ENCODE results near the gene WWOX.

WWOX gene

DNA sequence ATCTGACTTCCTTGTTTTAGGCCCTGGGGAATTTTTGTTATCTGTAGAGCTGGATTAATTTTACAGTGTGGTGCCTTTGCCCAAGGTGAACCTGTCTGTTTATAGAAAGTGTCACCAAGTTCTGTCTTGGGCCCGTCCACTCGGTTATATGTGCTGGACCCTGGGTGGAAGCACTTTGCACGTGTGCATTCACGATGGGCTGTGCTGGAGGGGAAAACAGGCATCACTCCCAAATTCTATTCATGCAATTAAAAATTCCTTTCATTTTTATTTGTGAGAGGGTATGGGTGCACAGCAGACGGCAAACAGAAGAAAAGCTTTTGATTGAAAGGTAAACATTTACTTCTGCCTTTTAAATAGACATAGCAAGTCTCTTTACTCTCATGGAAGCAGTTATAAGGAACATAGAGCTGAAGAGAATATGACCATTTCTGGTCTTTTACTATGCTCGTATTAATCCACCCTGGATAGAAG lies 101.2 kb downstream of the WWOX start:
- TF ChIP-seq GATA1 (IDR thresholded peaks at IDR 0.05; ENCODE audit: low read depth, low read length) (no peak), POLR2A (IDR thresholded peaks at IDR 0.05; ENCODE audit: low read length) (no peak)
- no peak for DNase-seq

GRCh38 chr16:78205506-78205905 lies 106.1 kb downstream of the WWOX start:
- DNase-seq = no peak
- no peak for TF ChIP-seq POLR2A (IDR thresholded peaks at IDR 0.05; ENCODE audit: low read length)
- no peak for TF ChIP-seq GATA1 (IDR thresholded peaks at IDR 0.05; ENCODE audit: low read depth, low read length)

- TF ChIP-seq GATA1 (IDR thresholded peaks at IDR 0.05; ENCODE audit: low read depth, low read length) (no peak), POLR2A (IDR thresholded peaks at IDR 0.05; ENCODE audit: low read length) (no peak)
Observed at GRCh38 chr16:78206623-78207223, 107.3 kb downstream of the WWOX start.

GRCh38 chr16:78209951-78210661 lies 110.7 kb downstream of the WWOX start:
- DNase-seq = no peak
- TF ChIP-seq POLR2A (IDR thresholded peaks at IDR 0.05; ENCODE audit: low read length) (no peak), GATA1 (IDR thresholded peaks at IDR 0.05; ENCODE audit: low read depth, low read length) (no peak)

More at GRCh38 chr16:78206623-78207223, 107.3 kb downstream of the WWOX start:
- no peak for DNase-seq

DNA sequence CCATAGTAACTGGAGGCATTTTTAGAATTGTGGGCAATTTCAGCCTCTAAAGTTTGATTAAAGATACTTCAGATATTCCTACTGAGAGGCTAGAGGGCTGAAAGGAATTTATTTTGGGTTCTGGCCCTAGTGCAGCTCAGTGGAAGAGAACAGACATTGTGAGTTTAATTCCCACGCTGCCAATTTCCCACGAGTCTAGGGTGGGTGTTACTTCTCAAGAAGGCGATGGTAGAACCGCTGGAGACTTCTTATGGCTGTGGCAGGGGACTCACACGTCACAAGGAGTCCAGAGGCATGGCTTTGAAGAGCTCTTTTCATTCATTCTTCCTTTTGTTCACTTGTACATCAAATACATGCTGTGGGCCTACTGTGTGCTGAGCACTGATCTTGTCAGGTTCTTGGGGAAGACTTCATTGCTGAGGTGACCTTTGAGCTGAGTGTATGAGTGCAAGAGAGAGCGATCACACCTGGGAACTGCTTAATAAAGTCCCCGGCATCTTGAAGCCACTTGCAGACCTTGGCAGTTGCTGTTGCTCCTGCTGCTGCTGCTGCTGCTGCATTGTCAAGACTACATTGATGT lies 111.7 kb downstream of the WWOX start:
- TF ChIP-seq POLR2A (IDR thresholded peaks at IDR 0.05; ENCODE audit: low read length) (no peak), GATA1 (IDR thresholded peaks at IDR 0.05; ENCODE audit: low read depth, low read length) (no peak)
- DNase-seq = no peak

DNA sequence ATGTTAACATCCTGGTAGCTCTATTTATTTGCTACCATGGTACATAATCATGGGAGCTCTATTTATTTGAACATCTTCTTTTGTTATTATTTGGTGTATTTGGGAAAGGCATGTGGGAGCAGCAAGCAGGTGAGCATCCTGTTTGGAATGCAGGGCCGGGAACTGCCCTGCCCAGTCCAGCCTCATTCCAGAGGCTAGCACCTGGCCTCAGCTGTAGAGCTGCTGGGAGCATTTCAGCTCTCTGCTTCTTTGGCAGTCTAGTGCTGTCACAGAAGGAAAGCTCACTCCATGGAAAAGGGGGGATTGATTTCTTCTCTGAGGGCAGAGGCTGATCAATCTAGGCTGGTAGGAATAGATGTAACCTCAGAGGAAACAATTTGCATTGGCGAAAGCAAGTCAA lies 112.5 kb downstream of the WWOX start:
- DNase-seq = no peak

GRCh38 chr16:78212674-78213073 lies 113.2 kb downstream of the WWOX start:
- DNase-seq = no peak
- no peak for TF ChIP-seq POLR2A (IDR thresholded peaks at IDR 0.05; ENCODE audit: low read length)
- no peak for TF ChIP-seq GATA1 (IDR thresholded peaks at IDR 0.05; ENCODE audit: low read depth, low read length)

More for the DNA sequence above, 112.5 kb downstream of the WWOX start:
- no peak for TF ChIP-seq GATA1 (IDR thresholded peaks at IDR 0.05; ENCODE audit: low read depth, low read length)
- no peak for TF ChIP-seq POLR2A (IDR thresholded peaks at IDR 0.05; ENCODE audit: low read length)

GRCh38 chr16:78213751-78214150 lies 114.3 kb downstream of the WWOX start:
- TF ChIP-seq GATA1 (IDR thresholded peaks at IDR 0.05; ENCODE audit: low read depth, low read length) (no peak), POLR2A (IDR thresholded peaks at IDR 0.05; ENCODE audit: low read length) (no peak)
- no peak for DNase-seq

- TF ChIP-seq GATA1 (IDR thresholded peaks at IDR 0.05; ENCODE audit: low read depth, low read length) (no peak), POLR2A (IDR thresholded peaks at IDR 0.05; ENCODE audit: low read length) (no peak)
- DNase-seq = no peak
Observed at GRCh38 chr16:78215222-78215621, 115.8 kb downstream of the WWOX start.

GRCh38 chr16:78216166-78216745 lies 116.8 kb downstream of the WWOX start:
- no peak for DNase-seq
- TF ChIP-seq GATA1 (IDR thresholded peaks at IDR 0.05; ENCODE audit: low read depth, low read length) = no peak
- TF ChIP-seq POLR2A (IDR thresholded peaks at IDR 0.05; ENCODE audit: low read length) = no peak

DNA sequence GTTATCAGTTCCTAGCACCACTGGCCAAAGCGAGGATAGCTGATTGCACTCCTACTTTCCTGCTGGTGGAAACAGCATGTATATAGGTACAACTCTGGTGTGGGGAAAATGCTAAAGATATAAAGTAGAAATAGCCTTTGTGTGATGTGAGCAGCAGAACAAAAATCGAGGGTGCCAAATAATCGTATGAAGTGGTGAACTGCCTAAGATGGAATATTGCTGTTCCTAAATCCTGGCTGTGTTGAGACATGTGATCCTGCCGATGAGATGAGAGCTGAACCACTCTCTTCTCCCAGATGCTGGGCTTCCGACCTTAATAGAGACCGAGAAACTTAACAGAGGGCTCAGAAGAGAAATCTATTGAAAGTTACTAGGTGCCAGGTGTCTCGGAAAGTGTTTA lies 117.8 kb downstream of the WWOX start:
- no peak for TF ChIP-seq GATA1 (IDR thresholded peaks at IDR 0.05; ENCODE audit: low read depth, low read length)
- TF ChIP-seq POLR2A (IDR thresholded peaks at IDR 0.05; ENCODE audit: low read length) = no peak
- DNase-seq = no peak

DNA sequence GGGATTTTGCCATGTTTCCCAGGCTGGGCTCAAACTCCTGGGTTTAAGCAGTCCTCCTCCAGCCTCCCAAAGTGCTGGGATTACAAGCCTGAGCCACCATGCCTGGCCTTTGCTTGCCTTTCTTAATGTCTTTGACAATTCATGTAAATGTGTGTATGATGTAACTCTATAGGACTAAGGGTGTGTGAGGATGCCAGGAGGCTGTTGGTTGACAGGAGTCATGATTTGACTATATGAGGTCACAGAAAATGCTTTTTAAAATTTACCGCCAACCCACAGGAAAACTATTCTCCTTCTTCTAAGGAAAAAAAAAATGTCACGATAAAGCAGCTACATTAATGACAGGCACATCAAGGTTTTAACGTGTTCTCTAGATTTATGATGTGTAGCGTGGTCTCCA lies 118.8 kb downstream of the WWOX start:
- TF ChIP-seq POLR2A (IDR thresholded peaks at IDR 0.05; ENCODE audit: low read length) (no peak), GATA1 (IDR thresholded peaks at IDR 0.05; ENCODE audit: low read depth, low read length) (no peak)
- no peak for DNase-seq

GRCh38 chr16:78218856-78219651 lies 119.6 kb downstream of the WWOX start:
- TF ChIP-seq GATA1 (IDR thresholded peaks at IDR 0.05; ENCODE audit: low read depth, low read length) = no peak
- no peak for TF ChIP-seq POLR2A (IDR thresholded peaks at IDR 0.05; ENCODE audit: low read length)
- DNase-seq = no peak
